PC-3 (cell line): ENCODE data around the gene PGM2L1.

Experiments
- EZH2 ChIP-seq: fragments of 300-600 bp; sonication (generic); IDR thresholded peaks from one replicate; pipeline ENCODE4 v1.6.1; 2017; ENCODE audit warnings: antibody characterized with exemption, mild to moderate bottlenecking, low read length; ENCODE audit not compliant: unreplicated experiment
- EZH2phosphoT487 ChIP-seq: fragments of 300-600 bp; sonication (generic); IDR thresholded peaks from 2 replicates; pipeline ENCODE4 v1.6.1; 2018; ENCODE audit warnings: mild to moderate bottlenecking, antibody characterized with exemption, low read length, borderline replicate concordance
- TF ChIP-seq, protein P1 (sequence below): fragments of 300-600 bp; sonication (generic); conservative IDR thresholded peaks from 2 replicates; pipeline ENCODE4 v1.5.1; 2017; ENCODE audit warnings: antibody characterized with exemption, low read depth, mild to moderate bottlenecking, low read length

DNA sequence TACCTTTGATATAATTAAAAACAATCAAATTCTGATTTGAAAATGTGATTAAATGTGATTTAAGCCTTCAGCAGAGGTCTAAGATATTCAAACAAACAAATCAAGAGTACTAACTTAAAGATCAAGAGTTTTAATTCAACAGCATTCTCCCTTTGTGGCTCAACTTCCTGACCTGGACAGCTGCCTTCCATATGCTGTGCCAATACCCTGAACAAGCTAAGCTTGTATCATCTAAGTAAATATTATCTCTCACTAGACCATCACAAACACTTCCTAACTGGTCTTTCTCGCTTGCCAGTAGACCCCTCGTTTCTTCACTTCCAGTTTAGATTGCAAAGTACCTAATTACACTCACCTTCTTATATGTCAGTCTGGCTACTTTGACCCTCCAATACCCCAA lies 50.9 kb downstream of the PGM2L1 start:
- TF ChIP-seq, protein P1, sequence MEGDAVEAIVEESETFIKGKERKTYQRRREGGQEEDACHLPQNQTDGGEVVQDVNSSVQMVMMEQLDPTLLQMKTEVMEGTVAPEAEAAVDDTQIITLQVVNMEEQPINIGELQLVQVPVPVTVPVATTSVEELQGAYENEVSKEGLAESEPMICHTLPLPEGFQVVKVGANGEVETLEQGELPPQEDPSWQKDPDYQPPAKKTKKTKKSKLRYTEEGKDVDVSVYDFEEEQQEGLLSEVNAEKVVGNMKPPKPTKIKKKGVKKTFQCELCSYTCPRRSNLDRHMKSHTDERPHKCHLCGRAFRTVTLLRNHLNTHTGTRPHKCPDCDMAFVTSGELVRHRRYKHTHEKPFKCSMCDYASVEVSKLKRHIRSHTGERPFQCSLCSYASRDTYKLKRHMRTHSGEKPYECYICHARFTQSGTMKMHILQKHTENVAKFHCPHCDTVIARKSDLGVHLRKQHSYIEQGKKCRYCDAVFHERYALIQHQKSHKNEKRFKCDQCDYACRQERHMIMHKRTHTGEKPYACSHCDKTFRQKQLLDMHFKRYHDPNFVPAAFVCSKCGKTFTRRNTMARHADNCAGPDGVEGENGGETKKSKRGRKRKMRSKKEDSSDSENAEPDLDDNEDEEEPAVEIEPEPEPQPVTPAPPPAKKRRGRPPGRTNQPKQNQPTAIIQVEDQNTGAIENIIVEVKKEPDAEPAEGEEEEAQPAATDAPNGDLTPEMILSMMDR: no peak
- TF ChIP-seq EZH2 (no peak), EZH2phosphoT487 (no peak)
